Stomach (tissue), 4 donors: ENCODE data around the gene ZNF385D.

Source experiments
- POLR2A ChIP-seq, 4 donors: fragments of 450-650 bp; IDR thresholded peaks; one replicate each; pipeline ENCODE4 v1.6.1; 2016; ENCODE audit warnings: antibody characterized with exemption in 4 of 4, control low read depth in 2 of 4, mild to moderate bottlenecking in 1 of 4, moderate library complexity in 1 of 4
- TF ChIP-seq, protein P1 (sequence below), 7 experiments: fragments of 450-650 bp in 4 of 7; fragments of 200-600 bp in 3 of 7; sonication (generic) in 3 of 7; IDR thresholded peaks; one replicate each; pipeline ENCODE4 v1.5.1; 2016 to 2019; ENCODE audit warnings: antibody characterized with exemption in 7 of 7, control low read depth in 2 of 7, mild to moderate bottlenecking in 1 of 7

DNA sequence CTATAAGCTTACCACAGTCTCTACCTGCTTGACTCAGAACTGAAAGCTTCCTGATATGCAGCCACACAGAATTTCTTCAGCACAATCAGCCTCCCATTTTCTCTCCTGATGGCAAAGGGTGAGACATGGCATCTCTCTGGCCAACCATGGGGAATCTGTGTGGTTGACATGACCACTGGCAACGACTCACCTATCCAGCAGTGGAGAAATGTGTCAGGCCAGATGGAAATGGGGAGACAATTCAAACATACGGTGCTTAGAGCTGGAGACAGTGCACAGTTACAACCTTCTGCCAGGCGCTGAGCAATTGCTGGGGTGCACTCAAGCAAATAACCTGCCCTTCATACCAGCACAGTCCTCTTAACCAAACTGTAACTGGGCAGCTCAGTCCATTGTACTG, 3.6 kb downstream of the ZNF385D start:
- TF ChIP-seq, protein P1, sequence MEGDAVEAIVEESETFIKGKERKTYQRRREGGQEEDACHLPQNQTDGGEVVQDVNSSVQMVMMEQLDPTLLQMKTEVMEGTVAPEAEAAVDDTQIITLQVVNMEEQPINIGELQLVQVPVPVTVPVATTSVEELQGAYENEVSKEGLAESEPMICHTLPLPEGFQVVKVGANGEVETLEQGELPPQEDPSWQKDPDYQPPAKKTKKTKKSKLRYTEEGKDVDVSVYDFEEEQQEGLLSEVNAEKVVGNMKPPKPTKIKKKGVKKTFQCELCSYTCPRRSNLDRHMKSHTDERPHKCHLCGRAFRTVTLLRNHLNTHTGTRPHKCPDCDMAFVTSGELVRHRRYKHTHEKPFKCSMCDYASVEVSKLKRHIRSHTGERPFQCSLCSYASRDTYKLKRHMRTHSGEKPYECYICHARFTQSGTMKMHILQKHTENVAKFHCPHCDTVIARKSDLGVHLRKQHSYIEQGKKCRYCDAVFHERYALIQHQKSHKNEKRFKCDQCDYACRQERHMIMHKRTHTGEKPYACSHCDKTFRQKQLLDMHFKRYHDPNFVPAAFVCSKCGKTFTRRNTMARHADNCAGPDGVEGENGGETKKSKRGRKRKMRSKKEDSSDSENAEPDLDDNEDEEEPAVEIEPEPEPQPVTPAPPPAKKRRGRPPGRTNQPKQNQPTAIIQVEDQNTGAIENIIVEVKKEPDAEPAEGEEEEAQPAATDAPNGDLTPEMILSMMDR (IDR thresholded peaks at IDR 0.05), result no peak
- no peak for TF ChIP-seq POLR2A (IDR thresholded peaks at IDR 0.05)
